Measurements from ENCODE around the gene TGFBR3.
A peak's percentile ranks its signal among the peaks of the same experiment; 100 is the strongest.

The TGFBR3 gene

GRCh38 chr1:91885716-91886506 is at the start of gene TGFBR3:
TGFBR3 (minus strand) TSS chr1:91886151; CDS start chr1:91861531, 24,620 bp downstream.
- peak; percentile 21 to 67 (median 38) for DNase-seq

GRCh38 chr1:91929250-91929649 is 43.3 kb upstream of the TGFBR3 start:
- DNase-seq = no peak

GRCh38 chr1:91928026-91928425 is 42.1 kb upstream of the TGFBR3 start:
- DNase-seq = no peak

DNA sequence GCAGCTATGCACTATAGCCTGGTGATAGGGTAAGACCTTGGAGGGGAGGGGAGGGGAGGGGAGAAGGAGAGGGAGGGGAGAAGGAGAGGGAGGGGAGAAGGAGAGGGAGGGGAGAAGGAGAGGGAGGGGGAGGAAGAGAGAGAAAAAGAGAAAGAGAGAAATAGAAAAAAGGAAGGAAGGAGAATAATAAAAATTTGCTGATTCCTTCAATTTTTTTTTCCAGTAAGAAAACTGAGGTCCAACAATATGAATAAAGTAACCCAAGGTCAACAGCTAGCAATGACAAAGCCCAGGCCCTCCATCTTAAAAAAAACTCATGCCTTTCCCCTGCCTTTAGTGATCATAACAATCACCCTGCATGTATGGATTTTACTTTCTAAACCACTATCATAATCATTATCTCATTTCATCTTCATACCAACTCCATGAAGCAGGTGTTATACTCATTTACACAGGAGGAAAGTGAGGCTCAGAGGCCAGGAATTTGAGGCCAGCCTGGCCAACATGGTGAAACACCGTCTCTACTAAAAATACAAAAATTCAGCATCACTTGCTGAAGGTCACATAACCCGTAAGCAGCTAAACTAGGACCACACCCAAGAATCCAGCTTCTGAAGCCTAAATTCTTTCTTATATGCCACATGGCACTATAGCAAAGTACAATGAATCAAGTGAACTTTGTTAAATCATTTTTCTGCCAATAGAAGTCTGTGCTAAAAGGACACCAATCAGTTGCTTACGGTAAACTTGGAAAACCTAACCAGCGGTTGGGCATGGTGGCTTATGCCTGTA is 39.9 kb upstream of the TGFBR3 start:
- DNase-seq = no peak

GRCh38 chr1:91924146-91924545 is 38.2 kb upstream of the TGFBR3 start:
- DNase-seq = no peak

- no peak for DNase-seq
Observed at GRCh38 chr1:91919962-91920361, 34.0 kb upstream of the TGFBR3 start.

GRCh38 chr1:91916811-91917460 is 31.0 kb upstream of the TGFBR3 start:
- no peak for DNase-seq

DNA sequence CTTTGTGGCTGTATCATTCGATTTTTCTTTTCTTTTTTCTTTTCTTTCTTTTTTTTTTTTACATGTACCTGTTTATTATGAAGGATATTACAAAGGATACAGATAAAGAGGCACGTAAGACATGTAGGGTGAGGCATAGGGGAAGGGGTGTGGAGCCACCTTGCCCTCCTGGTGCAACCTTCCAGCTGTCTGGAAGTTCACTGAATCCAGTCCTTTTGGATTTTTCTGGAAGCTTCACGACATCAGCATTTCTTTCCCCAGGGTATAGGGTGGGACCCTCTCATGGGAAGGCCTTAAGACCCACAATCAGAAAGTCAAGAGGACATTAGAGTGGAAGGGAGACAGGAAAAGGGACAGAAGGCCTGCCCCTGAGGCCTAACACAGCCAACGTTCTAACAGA is 30.1 kb upstream of the TGFBR3 start:
- DNase-seq = no peak

- DNase-seq = no peak
Observed at GRCh38 chr1:91913018-91913417, 27.1 kb upstream of the TGFBR3 start.

DNA sequence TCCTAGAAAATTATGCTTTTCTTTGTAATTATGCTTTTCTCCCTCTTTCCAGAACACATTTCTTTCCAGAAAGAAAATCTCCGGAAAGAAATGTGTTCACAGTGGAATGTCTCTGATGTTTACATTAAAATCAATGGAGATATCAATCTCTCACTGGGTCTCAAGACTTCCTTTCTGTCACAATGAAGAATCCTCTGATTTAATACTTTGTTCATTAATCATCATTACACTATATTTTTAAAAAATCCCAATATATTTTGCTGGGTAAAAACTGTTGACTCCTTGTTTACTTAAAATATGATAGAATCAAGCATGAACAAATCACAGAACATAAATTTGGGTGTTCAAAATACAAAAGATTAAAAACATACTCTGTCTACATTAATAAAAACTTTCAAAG is 26.3 kb upstream of the TGFBR3 start:
- DNase-seq = no peak

DNA sequence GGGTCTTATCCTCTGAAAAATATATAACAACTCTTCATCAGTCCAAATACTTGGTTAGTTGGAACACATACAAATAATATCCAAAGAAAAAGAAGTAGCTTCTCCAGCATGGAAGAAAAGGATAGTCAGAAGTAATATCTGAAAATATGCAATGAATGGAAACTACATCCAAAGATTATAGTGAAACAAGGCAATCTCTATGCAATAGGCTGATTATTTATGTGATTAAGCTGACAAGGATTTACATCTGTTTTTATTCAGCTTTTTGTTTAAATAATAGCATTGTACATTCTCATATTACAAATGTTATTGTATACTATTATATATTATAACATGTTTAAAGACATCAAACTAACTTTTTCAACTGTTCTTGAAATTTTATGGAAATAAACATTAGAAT is 15.3 kb upstream of the TGFBR3 start:
- no peak for DNase-seq

DNA sequence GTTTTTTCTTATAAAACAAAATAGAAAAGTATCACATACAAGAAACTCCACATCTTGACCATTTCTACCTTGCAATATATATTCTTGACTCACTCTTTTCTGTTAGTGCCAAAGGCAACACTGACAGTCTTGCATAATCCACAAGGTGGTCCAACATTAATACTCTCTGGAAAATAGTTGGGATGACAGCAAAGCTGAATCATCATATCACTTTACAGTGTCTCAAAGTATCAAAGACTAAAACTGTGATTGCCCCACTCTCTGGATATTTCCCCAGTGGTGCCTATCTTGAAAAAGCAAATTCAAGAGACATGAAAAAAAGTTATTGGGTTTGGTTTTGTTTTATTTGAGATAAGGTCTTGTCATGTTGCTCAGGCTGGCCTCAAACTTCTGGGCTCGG is 14.6 kb upstream of the TGFBR3 start:
- no peak for DNase-seq

DNA sequence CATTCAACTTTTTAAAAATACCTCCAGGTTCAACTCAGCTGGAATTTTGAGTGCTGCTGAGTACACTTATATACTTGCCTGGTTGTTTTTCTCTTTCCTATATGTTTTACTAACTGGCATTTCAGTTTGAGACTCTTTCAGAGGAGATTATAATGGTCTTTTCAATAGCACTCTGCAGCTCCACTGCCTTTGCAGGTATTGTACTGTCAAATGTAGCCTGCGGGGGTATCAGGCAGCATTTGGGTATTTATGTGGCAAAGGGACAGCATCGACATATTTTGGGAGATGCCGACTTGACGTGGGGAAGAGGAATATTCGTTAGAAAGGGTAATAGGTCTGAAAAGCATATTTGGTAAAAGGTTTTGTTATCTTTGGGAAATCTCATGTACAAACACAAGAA is 11.1 kb upstream of the TGFBR3 start:
- no peak for DNase-seq

GRCh38 chr1:91895832-91896556 is 10.0 kb upstream of the TGFBR3 start:
- no peak for DNase-seq

DNA sequence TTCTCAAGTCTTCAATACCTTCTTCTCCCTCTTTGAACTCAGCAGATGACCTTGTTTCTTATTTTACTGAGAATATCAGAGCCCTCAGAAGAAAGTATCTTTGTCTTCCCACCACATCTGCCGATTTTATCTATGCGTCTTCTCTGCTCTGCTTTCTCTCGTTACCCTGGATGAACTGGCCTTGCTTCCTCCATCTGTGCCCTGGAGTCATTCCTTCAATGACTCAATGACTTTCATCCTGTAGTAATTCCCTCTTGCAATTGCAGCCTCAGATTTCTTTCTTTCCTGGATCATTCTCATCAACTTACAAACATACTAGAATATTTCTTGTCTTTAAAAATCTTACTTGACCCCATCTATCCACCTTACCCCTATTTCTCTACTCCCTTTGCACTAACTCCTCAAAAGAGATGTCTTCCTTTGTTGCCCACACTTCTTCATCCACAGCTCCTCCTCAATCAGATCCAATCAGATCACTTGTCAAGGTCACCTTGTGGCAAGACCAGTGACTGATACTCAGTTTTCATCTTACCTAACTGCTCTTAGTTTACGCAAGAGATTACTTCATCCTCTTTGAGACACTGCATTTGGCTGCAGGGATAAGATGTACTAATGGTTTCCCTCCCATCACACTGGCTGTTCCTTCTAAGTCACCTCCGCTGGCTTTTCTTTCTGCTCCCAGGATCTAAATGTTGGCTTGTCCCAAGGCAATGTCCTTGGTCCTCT is 8.2 kb upstream of the TGFBR3 start:
- DNase-seq = no peak

- DNase-seq = no peak
Observed at GRCh38 chr1:91891969-91892368, 6.0 kb upstream of the TGFBR3 start.

DNA sequence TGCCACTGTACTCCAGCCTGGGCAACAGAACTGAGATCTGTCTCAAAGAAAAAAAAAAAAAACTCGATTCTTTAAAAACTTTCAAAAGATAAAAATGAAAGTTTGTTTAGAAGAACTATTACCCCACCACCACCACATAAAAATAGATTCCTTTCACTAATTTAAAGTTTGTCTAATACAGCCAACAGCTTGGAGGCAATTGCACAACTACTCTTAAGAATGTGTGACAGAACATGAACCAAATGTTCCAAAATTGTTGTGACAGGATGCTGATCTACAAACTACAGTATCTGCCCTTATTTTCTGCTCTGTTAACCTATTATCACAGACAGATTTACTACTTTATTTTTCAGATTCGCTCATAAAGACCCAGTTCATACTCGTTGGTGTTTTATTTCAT is 5.5 kb upstream of the TGFBR3 start:
- DNase-seq = no peak

DNA sequence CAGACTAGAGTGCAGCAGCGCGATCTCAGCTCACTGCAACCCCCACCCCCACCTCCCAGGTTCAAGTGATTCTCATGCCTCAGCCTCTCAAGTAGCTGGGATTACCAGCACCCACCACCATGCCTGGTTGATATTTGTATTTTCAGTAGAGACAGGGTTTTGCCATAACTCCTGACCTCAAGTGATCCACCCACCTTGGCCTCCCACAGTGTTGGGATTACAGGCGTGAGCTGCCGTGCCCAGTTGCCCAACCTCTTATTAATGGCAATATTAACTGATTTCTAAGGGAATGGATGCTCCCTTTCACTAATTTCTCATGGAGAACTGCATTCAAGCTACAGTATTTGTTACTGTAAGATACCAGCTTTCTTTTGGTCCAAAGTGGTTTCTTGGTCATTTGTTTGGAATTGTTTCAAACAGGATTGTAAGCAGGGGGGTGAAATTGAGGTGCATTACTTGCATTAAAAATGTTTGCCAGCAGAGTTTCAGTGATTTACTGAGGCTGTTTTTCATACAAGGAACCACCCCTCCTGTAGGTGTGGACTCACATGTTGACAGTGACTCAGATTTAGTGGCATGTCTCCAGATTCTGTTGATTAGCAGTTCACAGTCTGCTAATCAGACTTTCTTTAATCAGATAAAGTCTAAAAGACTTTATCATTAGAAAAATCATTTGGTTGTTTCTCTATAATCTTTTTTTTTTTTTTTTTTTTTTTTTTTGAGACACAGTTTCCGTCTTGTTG is 3.9 kb upstream of the TGFBR3 start:
- DNase-seq = no peak

GRCh38 chr1:91885213-91885715 is 687 bp downstream of the TGFBR3 start:
- DNase-seq = peak in 2 of 4 experiments; percentile 4 to 8

- DNase-seq = peak in 2 of 4 experiments; percentile 5 to 10
Observed at GRCh38 chr1:91884459-91885212, 1.3 kb downstream of the TGFBR3 start.

- DNase-seq = no peak
Observed at GRCh38 chr1:91883470-91883869, 2.5 kb downstream of the TGFBR3 start.
